Measurements from ENCODE around the gene DDN.

DNA sequence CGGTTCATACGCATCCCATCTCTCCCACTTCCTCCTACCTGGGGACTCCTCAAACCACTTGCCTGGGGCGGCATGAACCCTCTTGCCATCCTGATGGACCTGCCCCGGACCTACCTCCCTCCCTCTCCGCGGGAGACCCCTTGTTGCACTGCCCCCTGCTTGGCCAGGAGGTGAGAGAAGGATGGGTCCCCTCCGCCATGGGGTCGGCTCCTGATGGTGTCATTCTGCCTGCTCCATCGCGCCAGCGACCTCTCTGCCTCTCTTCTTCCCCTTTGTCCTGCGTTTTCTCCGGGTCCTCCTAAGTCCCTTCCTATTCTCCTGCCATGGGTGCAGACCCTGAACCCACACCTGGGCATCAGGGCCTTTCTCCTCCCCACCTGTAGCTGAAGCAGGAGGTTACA lies 17.4 kb downstream of the DDN start:
- TF ChIP-seq, protein P1, sequence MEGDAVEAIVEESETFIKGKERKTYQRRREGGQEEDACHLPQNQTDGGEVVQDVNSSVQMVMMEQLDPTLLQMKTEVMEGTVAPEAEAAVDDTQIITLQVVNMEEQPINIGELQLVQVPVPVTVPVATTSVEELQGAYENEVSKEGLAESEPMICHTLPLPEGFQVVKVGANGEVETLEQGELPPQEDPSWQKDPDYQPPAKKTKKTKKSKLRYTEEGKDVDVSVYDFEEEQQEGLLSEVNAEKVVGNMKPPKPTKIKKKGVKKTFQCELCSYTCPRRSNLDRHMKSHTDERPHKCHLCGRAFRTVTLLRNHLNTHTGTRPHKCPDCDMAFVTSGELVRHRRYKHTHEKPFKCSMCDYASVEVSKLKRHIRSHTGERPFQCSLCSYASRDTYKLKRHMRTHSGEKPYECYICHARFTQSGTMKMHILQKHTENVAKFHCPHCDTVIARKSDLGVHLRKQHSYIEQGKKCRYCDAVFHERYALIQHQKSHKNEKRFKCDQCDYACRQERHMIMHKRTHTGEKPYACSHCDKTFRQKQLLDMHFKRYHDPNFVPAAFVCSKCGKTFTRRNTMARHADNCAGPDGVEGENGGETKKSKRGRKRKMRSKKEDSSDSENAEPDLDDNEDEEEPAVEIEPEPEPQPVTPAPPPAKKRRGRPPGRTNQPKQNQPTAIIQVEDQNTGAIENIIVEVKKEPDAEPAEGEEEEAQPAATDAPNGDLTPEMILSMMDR (IDR thresholded peaks at IDR 0.05): no peak
- no peak for TF ChIP-seq SIN3A (IDR thresholded peaks at IDR 0.05; ENCODE audit: borderline replicate concordance, insufficient read depth, low read depth, low read length)
- no peak for TF ChIP-seq POLR2AphosphoS5 (IDR thresholded peaks at IDR 0.05; ENCODE audit: low read depth, low read length)

Measured in Panc1 (cell line).